ENCODE measurements around the gene ERMAP. TPM values are rescaled to one million over a fixed set of nuclear protein-coding genes. Genes with fewer than 3 reads are reported as not detected.
A peak's percentile ranks its signal among the peaks of the same experiment; 100 is the strongest.

The ERMAP gene
- total RNA-seq, 1 donor = 21.7 TPM

DNA sequence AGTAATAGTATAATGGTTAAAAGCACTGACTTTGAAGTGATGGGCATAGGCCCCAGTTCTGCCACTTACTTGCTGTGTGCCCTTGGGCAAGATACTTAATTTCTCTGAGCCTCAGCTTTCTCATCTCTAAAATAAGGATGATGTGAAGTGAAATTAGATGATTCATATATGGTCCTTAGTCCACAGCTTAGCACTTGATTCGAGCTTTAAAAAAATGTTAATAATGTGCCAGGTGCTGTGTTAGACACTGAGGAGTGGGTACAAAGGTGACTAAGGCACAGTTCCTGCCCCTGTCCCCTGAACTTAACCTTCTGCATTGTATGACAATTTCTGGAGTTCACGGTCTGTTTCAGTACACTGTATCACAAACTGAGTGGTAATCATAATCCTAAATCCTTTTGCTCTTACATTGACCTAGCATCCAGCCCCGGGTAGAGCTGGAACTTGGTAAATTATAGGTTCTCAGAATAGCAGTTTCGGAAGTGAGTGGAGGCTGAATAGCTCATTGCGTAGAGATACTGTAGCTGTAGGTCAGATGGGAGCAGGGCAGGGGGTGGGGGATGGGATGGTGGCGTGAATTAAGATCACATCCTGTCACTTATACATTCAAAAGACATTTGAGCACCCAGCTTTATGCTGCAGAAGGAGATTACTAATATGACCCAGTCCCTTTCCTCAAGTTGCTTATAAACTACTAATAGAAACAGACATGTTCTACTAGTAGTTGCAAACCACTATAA, 31.0 kb downstream of the ERMAP start:
- Histone ChIP-seq H4K20me1 (ENCODE audit: insufficient read depth, low read length) (peaks cover 4% of the 10 kb centered on the region), H3K79me2 (ENCODE audit: insufficient read depth, low read length) (peaks cover 16% of the 10 kb centered on the region), H2AFZ (ENCODE audit: low read length) (no peak overlapping the region), H3K27me3 (ENCODE audit: insufficient read depth, low read length) (no peaks in the 10 kb centered on the region), H3K9me3 (ENCODE audit: low read depth, low read length) (peaks cover 12% of the 10 kb centered on the region), H3K4me2 (ENCODE audit: insufficient read depth, low read length) (peak overlapping the region; percentile 95), H3K27ac (ENCODE audit: low read depth, low read length) (no peak overlapping the region), H3K4me3 (ENCODE audit: insufficient read depth, low read length) (peak overlapping the region; percentile 88), H3K4me1 (ENCODE audit: insufficient read depth, low read length) (peaks cover 22% of the 10 kb centered on the region), H3K36me3 (ENCODE audit: insufficient read depth, low read length) (peaks cover 30% of the 10 kb centered on the region)
- TF ChIP-seq, protein P1, sequence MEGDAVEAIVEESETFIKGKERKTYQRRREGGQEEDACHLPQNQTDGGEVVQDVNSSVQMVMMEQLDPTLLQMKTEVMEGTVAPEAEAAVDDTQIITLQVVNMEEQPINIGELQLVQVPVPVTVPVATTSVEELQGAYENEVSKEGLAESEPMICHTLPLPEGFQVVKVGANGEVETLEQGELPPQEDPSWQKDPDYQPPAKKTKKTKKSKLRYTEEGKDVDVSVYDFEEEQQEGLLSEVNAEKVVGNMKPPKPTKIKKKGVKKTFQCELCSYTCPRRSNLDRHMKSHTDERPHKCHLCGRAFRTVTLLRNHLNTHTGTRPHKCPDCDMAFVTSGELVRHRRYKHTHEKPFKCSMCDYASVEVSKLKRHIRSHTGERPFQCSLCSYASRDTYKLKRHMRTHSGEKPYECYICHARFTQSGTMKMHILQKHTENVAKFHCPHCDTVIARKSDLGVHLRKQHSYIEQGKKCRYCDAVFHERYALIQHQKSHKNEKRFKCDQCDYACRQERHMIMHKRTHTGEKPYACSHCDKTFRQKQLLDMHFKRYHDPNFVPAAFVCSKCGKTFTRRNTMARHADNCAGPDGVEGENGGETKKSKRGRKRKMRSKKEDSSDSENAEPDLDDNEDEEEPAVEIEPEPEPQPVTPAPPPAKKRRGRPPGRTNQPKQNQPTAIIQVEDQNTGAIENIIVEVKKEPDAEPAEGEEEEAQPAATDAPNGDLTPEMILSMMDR (IDR thresholded peaks at IDR 0.05; ENCODE audit: extremely low read depth, low read depth, low read length) = no peak
- DNase-seq (ENCODE audit: insufficient read length, low spot score, missing footprints) = no peak

DNA sequence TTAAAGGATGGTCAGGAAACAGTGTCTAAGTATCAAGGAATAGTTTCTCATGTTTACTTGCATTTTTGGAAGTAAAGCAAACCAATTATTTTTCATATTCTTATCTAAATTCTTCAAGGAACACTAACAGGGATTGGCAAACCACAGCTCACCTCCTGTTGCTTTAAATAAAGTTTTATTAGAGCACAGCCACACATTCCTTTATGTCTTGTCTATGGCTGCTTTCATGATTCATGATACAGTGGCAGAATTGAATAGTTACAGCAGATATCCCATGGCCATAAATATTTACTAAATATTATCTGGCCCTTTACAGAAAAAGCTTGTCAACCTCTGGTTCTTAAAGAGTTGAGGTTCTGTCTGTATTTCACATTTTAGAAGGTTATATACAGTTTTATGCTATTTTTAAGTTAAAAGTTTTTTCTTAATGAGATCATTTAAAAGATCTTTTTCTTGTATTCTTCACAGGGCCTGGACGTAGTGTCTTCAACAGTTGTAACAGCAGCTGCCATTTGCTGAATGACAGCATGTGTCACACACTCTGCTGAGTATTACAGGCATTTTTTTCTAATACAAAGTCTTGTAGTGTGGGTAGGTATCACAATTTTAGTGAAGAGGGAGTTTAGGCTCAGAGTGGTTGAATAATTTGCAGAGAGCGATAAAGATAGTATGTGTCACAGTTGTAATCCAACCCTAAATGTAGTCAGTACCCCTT, 32.1 kb downstream of the ERMAP start:
- Histone ChIP-seq H4K20me1 (ENCODE audit: insufficient read depth, low read length) (peaks cover 4% of the 10 kb centered on the region), H3K27me3 (ENCODE audit: insufficient read depth, low read length) (no peaks in the 10 kb centered on the region), H3K4me3 (ENCODE audit: insufficient read depth, low read length) (no peak overlapping the region), H3K4me1 (ENCODE audit: insufficient read depth, low read length) (peaks cover 22% of the 10 kb centered on the region), H3K36me3 (ENCODE audit: insufficient read depth, low read length) (peaks cover 28% of the 10 kb centered on the region), H3K4me2 (ENCODE audit: insufficient read depth, low read length) (no peak overlapping the region), H3K27ac (ENCODE audit: low read depth, low read length) (no peak overlapping the region), H2AFZ (ENCODE audit: low read length) (no peak overlapping the region), H3K79me2 (ENCODE audit: insufficient read depth, low read length) (peaks cover 16% of the 10 kb centered on the region), H3K9me3 (ENCODE audit: low read depth, low read length) (peaks cover 12% of the 10 kb centered on the region)
- TF ChIP-seq, protein P1 (IDR thresholded peaks at IDR 0.05; ENCODE audit: extremely low read depth, low read depth, low read length) = no peak
- peak; percentile 83 for DNase-seq (ENCODE audit: insufficient read length, low spot score, missing footprints)

DNA sequence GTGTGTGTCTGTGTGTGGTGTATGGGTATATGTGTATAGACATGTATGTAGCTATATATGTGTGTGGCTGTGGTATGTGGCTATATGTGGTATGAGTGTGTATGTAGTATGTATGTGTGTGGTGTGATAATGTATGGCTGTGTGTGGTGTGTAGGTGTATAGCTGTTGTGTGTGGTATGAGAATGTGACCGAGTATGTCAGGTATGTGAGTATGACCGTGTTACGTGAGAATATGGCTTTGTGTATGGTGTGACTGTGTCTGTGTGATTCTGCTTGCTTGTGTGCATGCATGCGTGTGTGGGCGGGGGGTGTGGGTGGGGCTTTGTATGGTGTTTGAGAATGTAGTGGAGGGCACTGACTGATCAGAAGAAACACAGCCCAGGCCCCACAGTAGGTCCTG, 33.0 kb downstream of the ERMAP start:
- DNase-seq (ENCODE audit: insufficient read length, low spot score, missing footprints) = no peak
- no peak overlapping the region for H2AFZ ChIP-seq (ENCODE audit: low read length)
- peaks cover 16% of the 10 kb centered on the region for H3K79me2 ChIP-seq (ENCODE audit: insufficient read depth, low read length)
- H3K9me3 ChIP-seq (ENCODE audit: low read depth, low read length) = peaks cover 12% of the 10 kb centered on the region
- TF ChIP-seq, protein P1 (IDR thresholded peaks at IDR 0.05; ENCODE audit: extremely low read depth, low read depth, low read length) = no peak
- H4K20me1 ChIP-seq (ENCODE audit: insufficient read depth, low read length) = peaks cover 4% of the 10 kb centered on the region
- H3K4me1 ChIP-seq (ENCODE audit: insufficient read depth, low read length) = peaks cover 15% of the 10 kb centered on the region
- H3K36me3 ChIP-seq (ENCODE audit: insufficient read depth, low read length) = peaks cover 28% of the 10 kb centered on the region
- H3K4me2 ChIP-seq (ENCODE audit: insufficient read depth, low read length) = no peak overlapping the region
- no peak overlapping the region for H3K4me3 ChIP-seq (ENCODE audit: insufficient read depth, low read length)
- no peak overlapping the region for H3K27ac ChIP-seq (ENCODE audit: low read depth, low read length)
- H3K27me3 ChIP-seq (ENCODE audit: insufficient read depth, low read length) = no peaks in the 10 kb centered on the region

DNA sequence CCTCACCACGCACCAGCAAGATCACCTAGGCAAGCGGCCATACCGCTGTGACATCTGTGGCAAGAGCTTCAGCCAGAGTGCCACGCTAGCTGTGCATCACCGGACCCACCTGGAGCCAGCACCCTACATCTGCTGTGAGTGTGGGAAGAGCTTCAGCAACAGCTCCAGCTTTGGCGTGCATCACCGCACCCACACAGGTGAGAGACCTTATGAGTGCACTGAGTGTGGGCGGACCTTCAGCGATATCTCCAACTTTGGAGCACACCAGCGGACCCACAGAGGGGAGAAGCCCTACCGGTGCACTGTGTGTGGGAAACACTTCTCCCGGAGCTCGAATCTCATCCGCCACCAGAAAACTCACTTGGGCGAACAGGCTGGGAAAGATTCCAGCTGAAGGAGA, 34.5 kb downstream of the ERMAP start:
- no peak for DNase-seq (ENCODE audit: insufficient read length, low spot score, missing footprints)
- Histone ChIP-seq H3K4me2 (ENCODE audit: insufficient read depth, low read length) (no peak overlapping the region), H3K9me3 (ENCODE audit: low read depth, low read length) (peaks cover 12% of the 10 kb centered on the region), H3K79me2 (ENCODE audit: insufficient read depth, low read length) (peaks cover 16% of the 10 kb centered on the region), H2AFZ (ENCODE audit: low read length) (no peak overlapping the region), H3K27me3 (ENCODE audit: insufficient read depth, low read length) (no peaks in the 10 kb centered on the region), H4K20me1 (ENCODE audit: insufficient read depth, low read length) (peaks cover 4% of the 10 kb centered on the region), H3K4me1 (ENCODE audit: insufficient read depth, low read length) (peaks cover 11% of the 10 kb centered on the region), H3K36me3 (ENCODE audit: insufficient read depth, low read length) (peaks cover 28% of the 10 kb centered on the region), H3K27ac (ENCODE audit: low read depth, low read length) (no peak overlapping the region), H3K4me3 (ENCODE audit: insufficient read depth, low read length) (no peak overlapping the region)
- TF ChIP-seq, protein P1 (IDR thresholded peaks at IDR 0.05; ENCODE audit: extremely low read depth, low read depth, low read length) = no peak

All from osteoblast (primary cell).